ENCODE measurements around the gene SRP68.

The SRP68 gene

DNA sequence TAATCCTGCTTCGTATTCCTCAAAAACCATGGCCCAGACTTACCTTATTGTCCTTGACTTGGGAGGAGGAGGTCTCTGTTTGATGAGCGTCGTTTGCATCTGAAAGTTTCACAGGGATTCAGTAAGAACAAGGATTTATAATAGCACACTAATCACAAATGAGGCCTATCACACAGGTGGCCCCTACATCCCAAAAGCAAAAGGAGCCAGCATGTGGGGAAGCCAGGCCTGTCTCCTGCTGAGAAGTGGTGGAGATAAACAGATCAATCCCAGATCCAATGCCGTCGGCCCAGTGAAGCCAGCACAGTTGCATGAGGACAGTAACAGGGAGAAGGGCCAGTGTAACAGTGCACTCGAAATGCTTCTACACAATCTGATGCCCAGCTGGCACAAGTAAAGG, 31.9 kb downstream of the SRP68 start:
- DNase-seq, result no peak

DNA sequence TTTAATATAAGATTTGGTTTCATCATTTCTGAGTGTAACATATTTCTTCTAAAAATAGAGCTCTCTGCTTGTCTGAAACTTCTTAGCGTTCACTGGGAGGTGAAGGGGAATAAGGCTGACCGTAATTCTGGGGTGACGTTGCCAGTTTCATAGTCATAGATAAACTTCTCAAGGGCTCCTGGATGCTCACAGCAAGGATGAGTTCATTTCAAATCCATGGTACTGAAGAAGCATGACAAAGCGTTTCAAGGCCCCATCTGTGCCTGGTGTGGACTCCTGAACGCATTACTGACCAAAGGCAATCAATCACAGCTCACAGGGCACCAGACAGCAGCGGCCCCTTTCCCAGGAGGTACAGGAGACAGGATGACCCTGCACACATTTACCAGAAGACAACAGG, 33.2 kb downstream of the SRP68 start:
- no peak for DNase-seq

DNA sequence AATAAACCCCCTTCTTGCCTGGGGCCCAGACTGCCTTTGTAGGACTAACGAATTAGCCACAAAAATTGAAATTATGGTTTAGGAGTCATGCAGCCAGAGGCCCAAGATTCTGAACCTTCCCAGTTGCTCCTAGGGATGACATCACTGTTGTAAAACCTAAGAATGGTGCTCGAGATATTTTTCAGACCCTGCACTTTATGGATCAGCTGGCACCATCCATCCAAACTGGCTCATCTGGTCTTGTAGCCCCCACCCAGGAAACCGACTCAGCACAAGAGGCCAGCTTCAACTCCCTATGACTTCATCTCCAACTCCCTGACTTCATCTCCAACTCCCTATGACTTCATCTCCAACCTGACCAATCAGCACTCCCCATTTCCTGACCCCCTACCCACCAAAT, 34.3 kb downstream of the SRP68 start:
- DNase-seq, result no peak

DNA sequence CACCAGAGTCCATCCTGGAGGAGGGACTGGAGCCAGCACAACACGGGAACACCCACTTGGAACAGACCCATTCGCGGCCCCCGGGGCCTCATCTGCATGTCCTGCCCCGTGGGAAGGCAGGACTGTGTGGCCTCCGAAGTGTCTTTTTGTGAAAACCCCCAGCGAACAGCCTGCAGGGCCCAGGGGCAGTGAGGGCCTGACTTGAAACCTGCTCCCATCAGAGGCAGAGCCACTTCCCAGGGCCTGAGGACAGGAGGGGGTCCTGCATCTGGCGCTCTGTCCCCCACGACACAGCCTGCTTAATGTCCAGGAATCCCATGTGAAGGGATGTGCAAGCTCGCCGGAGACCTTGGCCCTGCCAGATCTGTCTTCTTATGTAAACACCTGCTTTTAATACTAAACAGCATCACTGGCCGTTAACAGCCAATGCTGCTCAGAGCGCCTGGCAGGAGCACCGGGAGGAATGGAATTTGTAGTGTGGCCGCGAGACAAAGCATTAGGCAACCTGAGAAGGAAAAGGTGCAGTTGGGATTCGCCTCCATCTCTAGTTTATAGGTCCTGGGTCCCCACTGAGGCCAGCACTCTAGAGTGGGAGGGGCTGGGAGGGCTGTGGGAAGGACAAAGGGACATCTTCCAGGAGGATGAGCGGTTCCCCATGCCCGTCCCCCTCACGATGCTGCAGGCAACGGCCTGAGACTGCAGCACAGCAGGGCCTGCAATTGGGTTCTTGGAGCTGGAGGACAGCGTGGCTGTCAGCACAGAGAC, 35.6 kb downstream of the SRP68 start:
- no peak for DNase-seq

DNA sequence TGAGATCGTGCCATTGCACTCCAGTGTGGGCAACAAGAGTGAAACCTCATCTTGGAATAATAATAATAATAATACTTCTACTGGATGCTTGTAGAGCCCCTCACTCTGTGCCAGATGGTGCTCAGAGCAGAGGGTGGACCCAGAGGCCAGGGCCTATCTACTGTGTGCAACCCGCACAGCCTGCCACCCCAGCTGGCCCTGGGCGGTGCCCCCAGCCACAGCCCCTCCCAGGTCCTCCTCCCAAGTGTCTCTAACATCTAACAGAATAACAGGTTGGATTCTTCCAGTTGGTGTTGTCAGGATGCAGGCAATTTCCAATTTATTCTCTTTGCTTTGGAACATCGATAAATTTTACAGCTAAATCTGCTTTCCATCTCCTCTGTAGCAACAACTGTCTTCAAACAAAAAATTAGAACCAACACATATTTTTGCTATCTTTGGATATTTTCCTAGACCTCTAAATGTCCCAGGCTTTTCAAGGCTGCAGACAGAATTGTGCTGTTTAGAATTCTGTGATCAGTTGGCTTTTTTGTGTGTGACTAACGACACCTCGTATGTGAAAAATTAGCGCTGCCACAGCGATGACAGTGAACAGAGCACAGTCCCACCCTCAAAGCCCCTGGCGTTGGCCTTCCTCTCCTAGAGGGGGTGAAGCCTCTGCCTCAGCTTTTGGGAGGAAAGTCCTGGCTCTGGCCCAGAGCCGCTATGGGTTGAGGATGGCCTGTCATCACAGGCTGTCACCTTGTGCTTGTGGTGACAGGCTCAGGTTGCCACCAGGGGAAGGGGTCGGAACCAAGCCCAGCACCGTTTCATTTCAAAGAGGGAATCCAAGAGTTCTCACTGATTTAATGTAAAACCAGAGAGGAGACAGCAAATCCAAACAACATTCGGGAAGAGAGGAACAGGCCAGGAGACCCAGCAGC, 37.6 kb downstream of the SRP68 start:
- no peak for DNase-seq

DNA sequence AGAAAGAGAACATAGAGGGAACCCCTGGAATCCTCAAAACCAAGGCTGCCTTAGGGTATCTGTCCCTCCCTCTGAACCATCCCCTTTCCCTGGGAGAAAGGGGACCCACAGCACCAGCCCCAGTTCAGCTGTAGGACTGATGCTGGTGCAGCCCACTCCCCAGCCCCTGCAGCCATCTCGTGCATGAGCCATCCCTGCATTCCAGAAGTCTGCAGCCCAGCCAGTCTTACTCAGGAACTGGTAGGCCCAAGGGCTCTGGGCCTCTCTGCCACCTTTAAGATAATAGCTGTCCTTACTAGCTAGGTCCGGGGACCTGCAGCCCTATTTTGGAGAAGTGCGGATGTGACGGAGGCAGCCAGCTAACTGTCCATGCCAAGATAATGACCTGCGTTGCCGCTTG, 39.2 kb downstream of the SRP68 start:
- DNase-seq, result no peak

DNA sequence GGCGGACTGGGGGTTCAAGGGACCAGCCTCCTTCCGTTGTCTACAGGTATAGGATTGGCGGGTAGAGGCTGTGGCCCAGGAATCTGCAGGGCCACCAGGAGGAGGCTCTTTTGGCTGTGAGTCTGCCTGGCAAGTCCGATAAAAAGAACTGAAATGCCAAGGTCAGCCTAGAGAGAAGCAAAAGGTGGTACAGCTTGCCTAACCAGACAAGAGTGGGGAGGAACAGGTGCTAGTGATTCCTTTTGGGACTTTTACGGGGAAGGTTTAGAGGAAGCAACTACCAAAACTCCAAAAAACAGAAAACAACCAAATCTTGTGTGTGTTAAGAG, 39.6 kb downstream of the SRP68 start:
- no peak for DNase-seq

DNA sequence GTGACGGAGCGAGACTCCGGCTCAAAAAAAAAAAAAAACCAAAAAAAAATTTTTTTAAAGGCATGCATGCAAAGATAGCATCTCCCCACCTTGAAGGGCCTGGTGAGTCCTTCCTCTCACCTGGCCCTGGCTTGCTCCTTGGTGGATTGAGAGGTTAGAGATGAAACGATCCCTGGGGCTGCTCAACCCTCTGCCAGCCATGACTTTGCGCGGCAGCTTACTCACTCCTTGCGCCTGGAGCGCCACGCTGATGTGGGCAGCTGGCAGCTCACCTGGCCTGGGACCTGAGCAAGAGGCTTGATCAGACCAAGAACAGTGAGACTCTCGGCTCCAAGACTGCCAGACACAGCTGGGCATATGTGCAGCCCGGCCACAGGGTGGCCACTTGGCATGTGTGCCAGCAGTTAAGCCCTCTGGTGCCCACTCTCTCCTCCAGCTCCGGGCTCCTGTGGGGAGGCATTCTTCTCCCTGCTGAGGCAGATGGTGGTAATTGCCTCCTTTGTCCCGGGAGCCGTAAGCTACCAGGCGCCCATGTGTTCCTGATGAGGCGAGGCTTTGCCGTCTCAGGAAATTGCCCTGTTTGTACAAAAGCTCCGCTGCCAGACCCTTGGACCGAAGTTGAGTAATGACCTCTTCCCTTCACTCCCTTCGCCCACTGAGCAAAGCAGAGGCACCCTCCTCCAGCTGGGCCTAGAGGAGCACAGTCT, 40.1 kb downstream of the SRP68 start:
- DNase-seq, result no peak

DNA sequence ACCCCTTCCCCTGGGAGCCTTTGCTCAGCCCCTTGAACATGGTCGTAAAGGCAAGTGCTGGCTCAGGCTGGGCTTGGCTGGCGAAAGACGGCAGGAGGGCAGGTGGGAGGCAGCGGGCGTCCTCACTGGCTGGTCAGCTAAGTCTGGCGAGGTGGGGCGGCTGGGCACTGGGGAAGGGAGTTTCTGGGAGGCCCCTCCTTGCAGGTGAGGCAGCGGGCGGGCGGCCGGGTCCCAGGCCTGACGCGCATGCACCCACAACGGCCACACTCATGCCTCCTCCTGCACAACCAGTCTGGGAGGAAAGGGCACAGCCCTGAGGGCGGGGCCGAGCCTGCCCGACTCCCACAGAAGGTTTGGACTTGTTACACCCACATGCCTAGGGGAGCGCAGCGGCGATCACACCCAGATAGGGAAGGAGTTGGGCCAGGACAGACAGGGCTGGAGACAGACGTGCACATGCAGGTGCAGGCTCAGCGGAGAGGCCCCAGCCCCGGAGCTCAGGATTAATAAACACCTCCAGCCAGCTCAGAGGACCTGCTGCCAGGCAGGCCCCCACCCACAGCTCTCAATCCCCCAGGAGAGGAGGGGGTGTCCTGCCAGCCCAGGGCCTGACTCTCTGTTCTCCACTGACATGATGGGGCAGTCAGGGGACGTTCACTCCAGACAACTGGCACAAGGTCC, 45.0 kb downstream of the SRP68 start, which contains the start of gene EVPL:
TSS of gene EVPL (minus strand) at position 148 of the 681 bp plus-strand sequence. CDS start at position 40, 108 bp downstream.
- no peak for DNase-seq

DNA sequence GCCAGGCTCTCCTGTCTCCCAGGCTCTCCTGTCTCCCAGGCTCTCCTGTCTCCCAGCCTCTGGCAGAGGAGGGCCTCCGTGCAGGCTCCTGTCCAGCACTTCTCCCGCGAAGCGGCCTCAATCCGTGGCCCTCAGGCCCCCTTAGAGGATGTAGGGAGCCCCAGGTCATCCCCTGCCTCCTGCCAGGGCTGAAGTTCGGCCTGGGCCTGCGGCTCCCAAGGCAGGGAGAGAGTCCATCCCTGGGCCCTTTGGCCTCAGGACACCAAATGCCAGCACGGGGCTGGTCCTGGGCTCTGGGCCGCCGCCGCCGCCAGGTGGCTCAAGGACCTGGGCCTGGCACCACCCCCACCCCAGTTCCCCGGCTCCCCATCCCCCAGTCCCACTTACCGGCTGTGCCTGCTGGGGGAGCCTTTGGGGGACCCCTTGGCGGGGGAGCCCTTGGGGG, 45.6 kb downstream of the SRP68 start:
- DNase-seq, result no peak

DNA sequence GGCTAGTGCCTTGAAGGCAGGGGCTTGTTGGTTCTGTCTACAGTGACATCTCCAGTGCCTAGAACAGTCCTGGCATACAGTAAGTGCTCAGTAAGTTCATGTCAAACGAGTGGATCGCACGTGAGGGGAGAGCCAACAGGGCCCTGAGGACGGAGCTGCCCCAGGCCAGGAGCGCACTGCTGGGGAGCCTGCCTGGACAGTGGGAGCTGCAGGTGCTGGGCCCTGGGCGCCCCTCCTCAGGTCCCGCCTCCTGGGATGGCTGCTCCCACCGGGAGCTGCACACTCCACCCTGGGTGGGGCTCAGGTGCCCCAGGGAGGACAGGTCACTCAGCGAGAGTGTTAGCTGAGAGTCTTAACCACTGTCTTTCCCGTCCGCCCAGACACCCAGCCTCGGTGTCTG, 47.0 kb downstream of the SRP68 start:
- no peak for DNase-seq

DNA sequence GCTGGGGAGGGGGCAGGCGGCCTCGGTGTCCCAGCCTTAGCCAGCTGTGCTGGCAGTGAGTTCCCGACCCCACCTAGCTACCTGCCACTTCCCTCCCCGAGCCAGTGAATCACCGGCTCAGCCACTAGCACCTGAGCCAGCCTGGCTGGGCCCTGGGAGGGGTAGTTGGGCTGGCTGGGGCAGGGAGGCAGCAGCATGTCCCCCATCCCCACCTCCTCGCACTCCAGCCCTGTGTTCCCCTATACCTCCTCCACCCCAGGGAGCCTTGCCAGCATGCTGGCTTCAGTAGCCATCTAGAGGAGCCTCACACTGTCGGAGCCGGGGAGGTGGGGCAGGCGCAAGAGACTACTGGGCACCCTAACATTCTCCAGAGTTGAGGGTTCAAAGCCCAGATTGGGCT, 48.0 kb downstream of the SRP68 start:
- no peak for DNase-seq

DNA sequence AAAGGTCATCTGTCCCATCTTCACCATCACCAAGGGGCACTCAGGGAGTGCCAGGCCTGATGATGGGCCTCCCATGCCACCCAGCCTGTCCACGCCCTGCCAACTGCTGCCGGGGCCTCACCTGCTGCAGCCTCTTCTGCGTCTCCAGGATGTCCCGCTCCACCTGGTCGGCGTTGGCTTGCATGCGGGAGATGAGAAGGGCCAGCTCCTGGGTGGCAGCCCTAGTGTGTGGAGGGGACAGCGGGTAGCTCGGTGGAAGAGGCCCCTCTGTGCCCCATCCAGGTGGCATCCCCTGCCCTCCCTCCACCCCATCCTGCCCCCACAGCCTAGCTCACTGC, 48.4 kb downstream of the SRP68 start:
- DNase-seq, result no peak

DNA sequence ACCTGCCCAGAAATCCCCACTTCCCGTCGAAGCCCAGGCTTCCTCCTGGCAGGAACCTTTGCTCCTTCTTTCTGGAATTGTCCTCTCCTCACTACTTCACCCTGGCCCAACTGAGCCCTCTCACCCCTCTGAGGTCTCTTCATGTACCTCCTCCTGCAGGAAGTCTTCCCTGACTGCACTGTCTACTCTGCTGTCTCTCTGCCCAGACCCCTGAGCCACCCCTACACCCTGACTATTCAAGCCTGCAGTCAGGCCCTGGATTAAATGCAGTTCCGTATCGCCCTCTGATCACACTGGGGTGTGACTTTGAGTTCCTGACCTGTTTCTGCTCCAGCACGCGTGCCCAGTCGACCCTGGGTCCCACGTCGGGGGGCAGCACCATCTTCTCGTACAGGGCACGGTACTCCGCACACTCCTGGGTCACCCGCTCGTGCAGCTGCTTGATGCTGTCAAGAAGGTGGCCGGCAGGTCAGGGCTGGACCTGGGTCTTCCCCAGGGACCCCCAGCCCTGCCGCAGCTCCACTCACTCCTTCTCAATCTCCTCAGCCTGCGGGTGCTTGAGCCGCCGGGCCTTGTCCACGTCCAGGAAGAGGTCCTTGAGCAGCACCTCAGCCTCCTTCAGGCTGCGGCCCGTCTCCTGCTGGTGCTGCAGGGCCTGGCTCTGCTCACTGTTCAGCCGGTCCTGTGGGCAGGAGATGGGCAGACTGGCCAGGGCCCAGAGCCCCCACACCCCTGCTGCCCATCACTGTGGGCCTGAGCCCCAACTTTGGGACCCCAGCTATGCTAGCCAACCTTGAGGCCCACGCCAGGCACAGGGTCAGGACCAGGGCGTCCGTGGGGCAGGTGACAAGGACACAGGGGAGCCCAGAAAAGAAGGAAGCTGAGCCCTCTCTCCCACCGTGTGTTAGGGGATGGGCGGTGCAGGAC, 49.1 kb downstream of the SRP68 start:
- no peak for DNase-seq

DNA sequence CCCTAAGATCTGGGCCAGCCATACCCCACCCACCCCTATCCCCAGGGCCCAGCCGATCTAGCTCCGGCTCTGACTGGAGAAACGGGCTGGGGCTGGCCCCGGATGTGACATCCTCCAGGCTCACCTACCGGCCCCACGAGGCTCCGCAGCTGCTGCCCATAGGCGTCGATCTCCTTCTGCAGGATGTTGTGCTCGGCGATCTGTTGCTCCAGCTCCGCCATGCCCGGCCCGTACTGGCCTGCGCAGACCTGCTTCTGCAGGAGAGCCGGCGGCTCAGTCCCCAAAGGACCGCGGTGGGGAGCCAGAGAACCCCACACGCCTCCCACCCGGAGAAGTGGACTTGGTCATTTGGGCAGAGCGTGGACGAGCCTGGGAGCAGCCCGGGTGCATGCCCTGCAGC, 50.0 kb downstream of the SRP68 start:
- DNase-seq, result no peak

DNA sequence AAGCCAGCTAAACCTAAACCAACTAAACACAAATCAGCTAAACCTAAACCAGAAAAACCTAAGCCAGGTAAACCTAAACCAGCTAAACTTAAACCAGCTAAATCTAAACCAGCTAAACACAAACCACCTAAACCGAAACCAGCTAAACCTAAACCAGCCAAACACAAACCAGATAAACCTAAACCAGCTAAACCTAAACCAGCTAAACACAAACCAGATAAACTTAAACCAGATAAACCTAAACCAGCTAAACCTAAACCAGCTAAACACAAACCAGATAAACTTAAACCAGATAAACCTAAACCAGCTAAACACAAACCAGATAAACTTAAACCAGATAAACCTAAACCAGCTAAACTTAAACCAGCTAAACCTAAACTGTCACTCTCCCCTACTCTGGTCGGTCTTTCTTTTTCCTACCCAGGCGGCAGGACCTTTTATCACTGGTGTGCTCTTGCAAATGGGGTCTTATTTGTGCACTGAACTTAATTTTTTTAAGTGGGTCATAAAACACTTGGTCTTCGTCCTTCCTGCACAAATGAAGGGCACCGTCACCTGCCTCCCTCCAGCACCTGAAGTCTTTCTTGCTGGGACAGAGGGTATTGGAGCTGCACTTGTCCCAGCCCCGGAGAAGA, 52.4 kb downstream of the SRP68 start:
- DNase-seq, result no peak

DNA sequence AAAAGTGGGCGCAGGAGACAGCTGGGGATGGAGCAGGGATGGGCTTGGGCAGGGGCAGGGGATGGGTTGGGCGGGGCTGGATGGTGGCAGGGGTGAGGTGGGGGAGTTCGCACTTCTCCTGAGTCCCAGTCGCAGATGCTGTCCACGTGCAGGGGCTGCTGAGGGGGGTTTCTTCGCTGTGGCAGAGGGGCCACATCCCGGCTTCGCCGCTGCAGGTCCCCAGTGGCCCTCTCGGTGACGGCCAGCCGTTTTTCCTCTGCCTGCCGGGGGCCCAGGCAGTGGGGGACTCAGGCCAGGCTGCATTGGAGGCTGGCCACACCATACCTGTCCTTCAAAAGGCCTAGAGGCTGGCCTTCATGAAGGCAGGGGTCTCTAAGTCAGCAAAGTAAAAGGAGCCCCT, 53.5 kb downstream of the SRP68 start:
- DNase-seq, result no peak

DNA sequence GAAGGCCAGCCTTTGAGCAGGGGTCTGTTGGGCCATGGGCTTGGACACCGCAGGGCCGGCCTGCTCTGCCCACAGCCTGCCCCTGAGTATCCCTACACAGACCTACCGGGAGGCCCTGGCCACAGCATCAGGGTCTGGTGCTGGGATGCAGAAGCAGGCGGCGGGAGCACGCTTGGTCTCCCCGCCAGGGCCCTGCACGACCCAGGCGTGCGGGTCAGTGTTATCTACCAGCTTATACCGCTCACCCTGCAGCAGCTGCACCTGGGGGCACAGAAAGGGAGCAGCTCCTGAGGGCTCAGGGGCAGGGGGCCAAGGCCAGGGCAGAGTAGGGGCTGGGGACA, 54.0 kb downstream of the SRP68 start:
- no peak for DNase-seq

DNA sequence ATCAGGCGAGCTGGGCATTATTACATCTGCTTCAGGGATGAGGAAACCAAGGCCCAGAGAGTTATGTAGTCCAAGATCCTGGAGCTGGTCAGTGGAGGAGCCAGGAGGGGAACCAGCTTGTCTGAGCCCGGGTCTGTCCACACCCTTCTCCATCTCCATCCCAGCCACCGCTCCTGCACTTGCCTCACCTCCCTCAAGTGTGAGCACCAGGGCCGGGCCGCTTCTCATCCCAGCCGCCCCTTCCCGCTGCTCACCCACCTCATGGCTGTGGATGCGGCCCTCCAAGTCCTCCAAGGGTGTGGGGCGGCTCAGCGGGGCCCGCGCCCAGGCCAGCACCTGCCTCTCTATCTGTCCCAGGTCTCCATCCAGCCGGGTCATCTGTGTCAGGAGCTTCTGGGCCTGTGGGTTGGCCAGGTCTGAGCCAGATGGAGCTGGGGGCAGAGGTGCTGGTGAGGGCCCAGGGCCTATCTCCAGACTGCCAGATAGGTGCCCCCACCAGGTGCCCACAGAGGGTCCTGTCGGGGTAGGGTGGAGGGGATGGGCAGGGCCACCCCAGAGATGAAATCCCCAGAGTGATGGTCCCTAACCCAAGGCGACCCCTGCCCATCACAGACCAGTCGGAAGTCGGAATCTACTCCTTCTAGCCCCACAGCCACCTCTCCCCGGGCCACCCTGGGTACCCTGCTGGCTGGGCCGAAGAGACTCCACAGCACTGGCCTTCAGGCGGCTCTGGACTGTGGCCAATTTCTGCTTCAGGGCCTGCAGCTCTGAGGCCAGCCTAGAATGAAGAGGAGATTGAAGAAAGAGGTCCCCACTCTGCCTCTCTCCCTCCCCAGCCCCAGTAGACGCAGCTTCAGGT, 54.6 kb downstream of the SRP68 start:
- DNase-seq, result no peak

DNA sequence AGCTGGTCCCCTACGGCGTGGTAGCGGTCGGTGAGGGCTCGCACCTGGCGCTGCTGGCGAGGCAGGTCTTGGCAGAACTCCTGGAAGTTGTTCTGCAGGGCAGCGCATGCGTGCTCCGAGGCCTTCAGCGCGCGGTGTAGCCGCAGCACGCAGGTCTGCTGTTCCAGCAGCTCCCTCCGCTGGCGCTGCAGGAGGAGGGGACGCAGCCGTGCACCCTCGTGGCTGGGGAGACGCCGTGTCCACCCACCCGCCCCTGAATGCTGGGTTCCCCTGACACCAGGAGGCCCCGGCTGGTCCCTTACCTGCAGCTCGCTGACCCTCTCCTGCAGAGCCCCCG, 57.4 kb downstream of the SRP68 start:
- no peak for DNase-seq

Data from activated T-cell treated with anti-CD3 and anti-CD28 coated beads for 4 hours (primary cell).